ENCODE measurements around the gene SMC1B.
"Not testable (repeated sequence)": the region's sequence is repeated elsewhere in the genome, so short reads cannot be mapped to it uniquely, and the experiment has no call there.

SMC1B gene

GRCh38 chr22:45341498-45341897, 71.9 kb downstream of the SMC1B start:
- DNase-seq, result no peak

GRCh38 chr22:45340323-45340722, 73.1 kb downstream of the SMC1B start:
- DNase-seq, result no peak

GRCh38 chr22:45338795-45339194, 74.6 kb downstream of the SMC1B start:
- no peak for DNase-seq

- no peak for DNase-seq
Measured at GRCh38 chr22:45337536-45337935, 75.9 kb downstream of the SMC1B start.

- peak; percentile 82 for DNase-seq
Measured at GRCh38 chr22:45336971-45337431, 76.4 kb downstream of the SMC1B start.

GRCh38 chr22:45335854-45336522, 77.4 kb downstream of the SMC1B start:
- DNase-seq, result no peak

GRCh38 chr22:45335021-45335818, 78.2 kb downstream of the SMC1B start:
- no peak for DNase-seq

- DNase-seq, result no peak
Measured at GRCh38 chr22:45334528-45334927, 78.9 kb downstream of the SMC1B start.

GRCh38 chr22:45334068-45334467, 79.3 kb downstream of the SMC1B start:
- no peak for DNase-seq

GRCh38 chr22:45332001-45332400, 81.4 kb downstream of the SMC1B start:
- no peak for DNase-seq

GRCh38 chr22:45331486-45331885, 81.9 kb downstream of the SMC1B start:
- no peak for DNase-seq

GRCh38 chr22:45330548-45330947, 82.9 kb downstream of the SMC1B start:
- no peak for DNase-seq

GRCh38 chr22:45329530-45329936, 83.9 kb downstream of the SMC1B start:
- peak; percentile 73 for DNase-seq

GRCh38 chr22:45328822-45329529, 84.4 kb downstream of the SMC1B start:
- peak; percentile 32 for DNase-seq

- not testable (repeated sequence) for DNase-seq
Measured at GRCh38 chr22:45328261-45328660, 85.1 kb downstream of the SMC1B start.

- DNase-seq, result no peak
Measured at GRCh38 chr22:45324311-45324711, 89.1 kb downstream of the SMC1B start.

GRCh38 chr22:45323695-45324094, 89.7 kb downstream of the SMC1B start:
- DNase-seq, result no peak

GRCh38 chr22:45322873-45323525, 90.4 kb downstream of the SMC1B start:
- no peak for DNase-seq

- no peak for DNase-seq
Measured at GRCh38 chr22:45321827-45322226, 91.6 kb downstream of the SMC1B start.

- peak; percentile 69 for DNase-seq
Measured at GRCh38 chr22:45320357-45320976, 92.9 kb downstream of the SMC1B start.

- peak; percentile 66 for DNase-seq
Measured at GRCh38 chr22:45319324-45319685, 94.1 kb downstream of the SMC1B start.

- no peak for DNase-seq
Measured at GRCh38 chr22:45318558-45319323, 94.7 kb downstream of the SMC1B start.
